ENCODE measurements around the gene QSOX1. TPM values are rescaled to one million over a fixed set of nuclear protein-coding genes. Genes with fewer than 3 reads are reported as not detected.

The QSOX1 gene
- polyA plus RNA-seq, 1 donor from 2014 or later, result 10.4 TPM

DNA sequence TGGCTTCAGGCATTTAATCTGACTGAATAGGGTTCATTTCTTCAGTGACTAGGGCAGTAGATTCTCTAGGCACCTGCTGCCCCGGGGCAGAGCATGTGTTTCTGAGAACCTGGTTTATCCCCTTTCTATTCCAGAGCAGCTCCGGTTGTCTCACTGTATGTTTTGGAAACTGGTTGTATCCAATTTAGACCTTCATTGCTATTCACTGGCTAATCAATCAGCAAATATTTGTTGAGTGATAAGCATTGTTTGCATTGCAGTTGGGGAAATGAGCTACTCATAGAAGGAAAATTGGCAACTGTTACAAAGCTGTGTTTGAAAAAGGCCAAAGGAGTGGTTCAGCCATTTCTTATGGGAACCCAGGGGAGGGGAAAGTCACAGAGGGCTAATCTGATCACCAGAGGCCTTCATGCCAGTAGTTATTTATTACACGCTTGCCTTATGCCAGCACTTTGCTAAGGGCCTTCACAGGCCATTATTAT lies 2.9 kb downstream of the QSOX1 start:
- H3K4me1 Mint-ChIP-seq, result peaks cover 7 to 25% (median 22%) of the 10 kb centered on the region in 3 donors
- H3K4me3 Mint-ChIP-seq, result no peak overlapping the region
- no peak overlapping the region for H3K27ac Mint-ChIP-seq
- no peaks in the 10 kb centered on the region for H3K27me3 Mint-ChIP-seq
- no peaks in the 10 kb centered on the region for H3K9me3 Mint-ChIP-seq
- peaks cover 2% of the 10 kb centered on the region for H3K36me3 Mint-ChIP-seq

DNA sequence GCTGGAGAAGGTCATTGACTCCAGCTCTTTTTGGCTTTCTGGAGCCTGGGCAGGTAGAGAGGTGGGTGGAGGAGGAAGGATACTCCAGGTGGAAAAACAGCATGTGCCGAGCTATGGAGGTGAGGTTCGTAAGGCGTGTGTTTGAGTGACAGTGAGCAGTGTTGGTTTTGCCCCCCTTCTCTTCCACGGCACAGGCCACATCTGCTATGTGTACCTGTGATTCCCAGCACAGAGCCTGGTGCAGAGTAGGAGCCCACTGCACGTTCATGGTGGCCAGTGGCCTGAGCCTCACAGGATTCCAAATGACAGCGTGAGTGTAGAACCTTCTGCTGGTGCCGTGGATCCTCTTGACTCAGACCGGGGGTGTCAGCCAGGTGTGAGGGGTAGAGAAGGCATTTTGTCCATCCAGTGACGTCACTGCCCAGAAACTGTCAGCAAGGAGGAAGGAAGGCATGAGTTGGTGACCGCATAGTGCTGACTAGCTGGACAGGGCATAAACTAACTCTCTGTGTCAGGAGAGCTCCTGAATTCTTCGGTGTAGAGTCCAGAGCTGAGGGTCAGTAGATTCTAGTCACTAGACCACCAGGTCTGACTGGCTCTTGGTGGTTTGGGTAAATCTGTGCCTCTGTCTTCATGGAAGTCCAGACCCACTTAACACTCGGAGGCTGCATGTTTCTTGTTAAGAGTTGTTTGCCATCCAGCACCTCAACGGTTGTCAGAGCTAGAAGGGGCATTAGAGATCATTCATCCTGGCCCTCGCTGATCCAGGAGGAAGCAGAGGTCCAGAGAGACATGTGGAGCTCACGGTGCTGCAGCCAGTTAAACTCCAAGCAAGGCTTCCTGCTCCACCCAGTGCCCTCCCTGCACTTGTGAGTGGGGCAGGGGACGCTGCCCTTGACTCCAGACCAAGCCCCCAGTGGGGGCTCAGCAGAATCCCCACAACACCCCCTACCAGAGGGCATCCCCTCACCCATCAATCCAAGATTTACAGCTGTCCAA lies 3.8 kb downstream of the QSOX1 start:
- H3K27me3 Mint-ChIP-seq, result no peaks in the 10 kb centered on the region
- H3K4me3 Mint-ChIP-seq, result no peak overlapping the region
- H3K27ac Mint-ChIP-seq, result no peak overlapping the region
- no peaks in the 10 kb centered on the region for H3K9me3 Mint-ChIP-seq
- peaks cover 2% of the 10 kb centered on the region for H3K36me3 Mint-ChIP-seq
- H3K4me1 Mint-ChIP-seq, result peaks cover 7 to 25% (median 22%) of the 10 kb centered on the region in 3 donors

DNA sequence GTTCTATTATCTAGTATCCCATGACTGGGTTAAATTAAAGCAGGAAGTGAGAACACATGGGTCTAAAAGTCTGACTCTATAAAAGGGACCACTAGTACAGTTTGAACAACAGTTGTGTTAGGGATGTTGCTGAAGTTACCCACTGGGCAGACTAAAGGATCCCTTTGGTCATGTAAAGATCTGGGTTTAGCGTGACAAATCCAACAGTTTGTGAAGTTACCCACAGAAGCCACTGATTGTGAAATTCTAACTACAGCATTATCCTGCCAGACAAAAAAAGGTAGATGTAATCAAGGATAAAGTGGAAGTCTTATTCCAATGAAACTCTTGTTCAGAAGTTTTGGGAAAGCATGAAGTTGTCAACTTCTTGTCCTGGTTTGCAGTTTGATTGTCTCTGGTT lies 5.7 kb downstream of the QSOX1 start:
- Mint-ChIP-seq H3K4me3 (no peak overlapping the region), H3K36me3 (peaks cover 7% of the 10 kb centered on the region), H3K27me3 (no peaks in the 10 kb centered on the region), H3K4me1 (peaks cover 7 to 15% (median 14%) of the 10 kb centered on the region in 3 donors), H3K27ac (peak overlapping the region in 1 of 3 donors; percentile 20), H3K9me3 (no peaks in the 10 kb centered on the region)

DNA sequence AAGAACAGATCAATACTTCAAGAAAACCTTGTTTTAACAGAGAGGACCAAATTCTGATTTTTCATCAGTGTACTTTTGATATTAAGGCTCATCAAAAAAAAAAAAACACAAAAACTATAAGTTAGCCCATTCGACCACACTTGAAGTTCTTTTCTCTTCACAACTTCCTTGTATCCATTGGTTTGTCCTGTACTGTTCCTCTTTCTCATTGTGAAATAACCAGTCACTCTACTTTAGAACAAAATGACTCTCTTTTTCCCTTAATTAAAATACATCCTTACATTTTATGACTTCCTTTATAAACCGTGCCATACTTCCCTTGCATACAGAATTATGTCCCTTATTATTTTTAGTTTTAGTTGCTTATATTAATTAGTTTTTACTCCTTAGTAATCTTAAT lies 8.4 kb downstream of the QSOX1 start:
- Mint-ChIP-seq H3K36me3 (peaks cover 7% of the 10 kb centered on the region), H3K27me3 (no peaks in the 10 kb centered on the region), H3K27ac (no peak overlapping the region), H3K9me3 (no peaks in the 10 kb centered on the region), H3K4me1 (peaks cover under 1 to 3% (median 2%) of the 10 kb centered on the region in 3 donors), H3K4me3 (no peak overlapping the region)

DNA sequence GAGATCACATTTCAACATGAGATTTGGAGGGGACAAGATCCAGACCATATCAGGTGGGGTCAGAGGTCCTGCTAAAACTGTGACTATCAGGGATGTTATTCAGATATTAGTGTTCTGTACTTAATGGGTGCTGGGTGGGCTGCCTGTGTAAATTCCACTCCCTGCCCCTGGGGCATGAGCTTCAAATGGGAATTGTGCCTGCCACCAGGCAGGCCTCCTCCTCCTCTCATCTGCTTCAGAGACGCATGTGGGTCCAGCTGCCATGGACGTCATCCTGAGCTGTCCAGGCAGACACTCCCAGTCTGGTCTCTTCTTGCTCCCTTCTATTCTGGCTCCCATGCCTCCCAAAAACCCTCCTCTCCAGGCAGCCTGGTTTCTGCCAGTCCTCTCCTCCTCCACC lies 10.4 kb downstream of the QSOX1 start:
- no peaks in the 10 kb centered on the region for H3K4me1 Mint-ChIP-seq
- no peak overlapping the region for H3K27ac Mint-ChIP-seq
- no peak overlapping the region for H3K4me3 Mint-ChIP-seq
- H3K27me3 Mint-ChIP-seq, result no peaks in the 10 kb centered on the region
- H3K9me3 Mint-ChIP-seq, result no peaks in the 10 kb centered on the region
- H3K36me3 Mint-ChIP-seq, result peaks cover 8% of the 10 kb centered on the region

DNA sequence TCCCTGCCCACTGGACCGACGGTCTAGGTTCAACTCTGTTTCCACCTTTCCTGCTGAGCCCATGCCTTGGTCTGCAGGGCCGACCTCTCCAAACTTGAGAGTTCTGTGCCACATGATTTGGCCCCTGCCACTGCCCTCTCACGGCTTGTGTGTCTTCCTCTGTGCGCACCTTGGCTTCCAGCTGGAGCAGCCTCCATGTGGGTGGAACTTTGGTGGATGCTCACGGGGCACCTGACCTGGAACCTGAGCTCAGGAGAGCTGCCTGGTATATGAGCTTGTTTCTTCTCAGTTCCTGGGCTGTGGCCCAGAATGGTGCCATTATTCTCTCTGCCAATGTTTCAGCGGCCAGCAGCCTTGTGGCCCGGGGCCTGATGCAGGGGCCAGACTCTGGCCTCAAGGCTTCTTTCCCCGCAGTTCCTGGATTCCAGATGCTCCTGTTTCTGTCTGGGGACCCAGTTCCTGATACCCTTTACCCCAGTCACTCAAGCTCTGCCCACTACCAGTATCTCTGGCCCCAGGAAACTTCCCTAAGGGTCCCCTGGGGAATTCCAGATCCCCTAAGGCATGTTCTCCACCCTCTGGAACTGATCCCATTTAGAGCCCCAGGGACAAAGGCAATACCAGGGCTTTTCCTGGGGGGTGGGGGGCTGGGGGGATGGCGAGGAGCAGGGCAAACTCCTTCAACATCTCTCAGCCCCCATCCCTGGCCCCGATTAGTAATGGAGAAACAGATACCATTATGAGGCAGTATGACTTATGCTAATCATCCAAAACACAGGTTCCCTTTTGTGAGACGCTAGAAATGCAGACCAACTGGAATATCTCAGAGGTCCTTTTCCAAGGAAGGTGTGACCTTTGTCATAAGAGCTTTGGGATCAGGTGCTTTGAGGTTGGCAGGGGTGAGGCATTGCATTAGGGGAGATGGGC lies 11.1 kb downstream of the QSOX1 start:
- Mint-ChIP-seq H3K27me3 (no peaks in the 10 kb centered on the region), H3K36me3 (peaks cover 9% of the 10 kb centered on the region), H3K9me3 (peaks cover 0 to 1% (median 0%) of the 10 kb centered on the region in 3 donors), H3K27ac (peak overlapping the region in 1 of 3 donors; percentile 35), H3K4me1 (no peaks in the 10 kb centered on the region), H3K4me3 (no peak overlapping the region)

DNA sequence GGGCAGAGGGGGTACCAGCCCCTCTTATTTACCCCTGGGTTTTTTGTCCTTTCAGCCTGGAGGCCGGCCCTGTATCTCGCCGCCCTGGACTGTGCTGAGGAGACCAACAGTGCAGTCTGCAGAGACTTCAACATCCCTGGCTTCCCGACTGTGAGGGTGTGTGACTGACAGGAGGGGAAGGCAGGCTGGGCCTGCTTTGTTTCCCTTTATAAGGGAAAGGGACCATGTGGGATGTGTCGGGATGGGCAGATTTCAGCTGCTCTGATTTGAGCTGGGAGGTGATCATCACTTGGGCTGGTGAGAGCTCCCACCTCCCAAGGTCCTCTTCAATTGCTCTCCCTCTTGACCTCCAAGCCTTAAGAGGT lies 11.7 kb downstream of the QSOX1 start:
- H3K4me1 Mint-ChIP-seq, result no peaks in the 10 kb centered on the region
- H3K9me3 Mint-ChIP-seq, result peaks cover 0 to 2% (median 0%) of the 10 kb centered on the region in 3 donors

DNA sequence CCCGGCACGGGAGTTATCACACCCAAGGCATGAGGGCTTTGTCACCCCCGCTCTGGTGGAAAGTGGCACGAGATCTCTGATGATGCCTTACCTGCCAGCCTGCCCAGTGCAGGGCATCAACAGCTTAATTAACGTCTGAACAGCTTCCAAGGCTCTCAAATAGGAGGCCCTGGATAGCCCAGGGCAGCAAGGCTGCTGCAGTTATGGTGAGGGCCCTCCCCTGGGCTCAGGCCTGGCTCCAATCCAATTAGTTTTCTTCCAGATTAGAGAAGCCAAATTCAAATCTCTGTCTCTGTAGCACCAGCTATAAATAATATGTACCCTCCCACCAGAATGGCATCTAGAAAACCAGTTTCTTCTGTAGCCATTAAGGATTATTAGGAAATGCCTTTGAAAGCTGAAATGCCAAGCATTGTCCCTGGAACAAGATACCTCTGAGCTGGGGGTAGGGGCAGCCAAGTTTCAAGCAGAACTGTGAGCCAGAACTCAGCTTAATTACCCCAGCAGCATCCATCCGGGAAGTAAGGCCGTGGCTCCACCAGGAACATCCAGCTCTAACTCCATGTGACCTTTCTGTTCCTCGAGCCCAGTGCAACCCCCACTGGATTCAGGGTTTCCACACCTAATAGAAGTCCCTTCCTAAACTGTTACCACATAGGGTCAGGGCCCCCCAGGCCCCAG lies 12.5 kb downstream of the QSOX1 start:
- Mint-ChIP-seq H3K4me3 (no peak overlapping the region), H3K27me3 (no peaks in the 10 kb centered on the region), H3K9me3 (peaks cover 0 to 2% (median 0%) of the 10 kb centered on the region in 3 donors), H3K36me3 (peaks cover 12% of the 10 kb centered on the region), H3K4me1 (no peaks in the 10 kb centered on the region), H3K27ac (no peak overlapping the region)

More for the DNA sequence above, 11.7 kb downstream of the QSOX1 start:
- Mint-ChIP-seq H3K27me3 (no peaks in the 10 kb centered on the region), H3K4me3 (no peak overlapping the region), H3K27ac (no peak overlapping the region), H3K36me3 (peaks cover 12% of the 10 kb centered on the region)

DNA sequence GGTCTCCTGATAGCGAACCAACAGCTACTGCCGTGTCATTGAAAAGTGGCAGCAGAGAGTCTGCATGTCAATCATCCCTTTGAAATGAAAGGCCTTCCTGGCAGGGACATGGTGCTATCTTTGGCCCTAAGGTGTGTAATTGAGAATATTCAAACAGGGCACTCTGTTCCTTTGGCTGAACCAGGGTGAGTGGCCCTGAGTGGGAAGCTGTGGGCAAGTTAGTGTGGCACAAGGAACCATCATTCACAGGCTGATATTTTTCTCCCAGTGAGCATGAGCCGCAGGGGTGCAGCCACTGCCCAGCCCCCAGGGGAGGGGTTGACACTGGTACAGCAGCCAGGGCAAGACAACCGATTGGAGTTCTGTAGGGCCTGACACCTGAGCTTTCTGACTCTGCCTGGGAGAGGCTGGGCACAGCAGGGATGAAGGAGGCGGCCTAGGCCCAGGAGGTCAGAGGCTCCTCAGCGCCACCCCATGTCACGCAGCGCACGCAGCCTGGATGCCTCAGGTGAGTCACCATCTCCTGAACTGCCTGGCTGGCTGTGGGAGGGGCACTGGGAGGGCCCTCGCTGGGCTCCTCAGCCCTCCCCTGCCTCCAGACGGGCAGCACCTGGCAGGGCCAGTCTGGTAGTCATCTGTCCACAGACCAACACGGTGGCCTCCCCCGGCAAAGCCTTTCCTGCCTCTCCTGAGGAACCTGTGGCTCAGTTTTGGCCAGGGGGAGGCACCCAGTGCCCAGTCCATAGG lies 13.2 kb downstream of the QSOX1 start:
- Mint-ChIP-seq H3K27ac (no peak overlapping the region), H3K4me1 (no peaks in the 10 kb centered on the region), H3K27me3 (no peaks in the 10 kb centered on the region), H3K9me3 (peaks cover 0 to 2% (median 0%) of the 10 kb centered on the region in 3 donors), H3K36me3 (peaks cover 12% of the 10 kb centered on the region), H3K4me3 (no peak overlapping the region)

DNA sequence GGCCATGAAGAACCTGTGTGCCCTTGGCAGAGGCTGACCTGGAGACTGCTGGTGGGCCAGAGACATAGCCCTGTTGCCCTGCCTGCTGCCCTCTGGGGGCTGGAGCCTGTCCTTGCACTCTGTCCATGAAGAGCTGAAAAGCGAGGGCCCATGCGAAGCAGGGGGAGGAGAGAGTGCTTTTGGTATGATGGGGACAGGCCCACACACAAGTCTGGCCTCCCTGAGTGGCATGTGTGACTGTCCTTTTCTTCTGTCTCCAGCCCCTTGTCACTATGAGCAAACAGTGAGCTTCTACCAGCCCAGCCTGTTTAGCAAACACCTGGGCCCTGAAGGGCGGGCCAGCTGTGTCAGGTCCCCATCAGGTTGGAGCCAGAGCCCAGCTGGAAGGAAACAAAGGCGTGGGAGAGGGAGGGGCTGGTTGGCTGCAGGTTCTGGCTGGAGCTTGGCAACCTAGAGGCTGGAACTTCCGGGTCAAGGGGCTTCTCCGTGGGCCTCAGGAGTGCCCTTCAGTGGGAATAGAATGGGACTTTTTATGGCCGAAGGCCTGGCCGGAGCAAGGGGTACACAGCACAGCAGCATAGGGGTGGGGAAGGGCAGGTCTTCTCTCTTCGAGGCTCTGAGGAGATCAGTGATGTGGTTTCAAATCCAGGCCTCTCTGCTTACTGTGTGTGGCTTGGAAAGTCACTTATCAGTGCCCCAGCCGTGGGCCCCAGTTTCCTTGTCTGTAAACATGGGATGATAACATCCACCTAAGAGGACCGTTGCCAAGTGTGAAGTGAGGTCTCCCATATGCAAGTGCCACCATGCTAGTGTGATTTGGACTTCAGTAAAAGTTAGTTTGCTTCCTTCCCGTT lies 14.3 kb downstream of the QSOX1 start:
- Mint-ChIP-seq H3K4me1 (no peaks in the 10 kb centered on the region), H3K4me3 (no peak overlapping the region), H3K27me3 (no peaks in the 10 kb centered on the region), H3K27ac (peak overlapping the region in 1 of 3 donors; percentile 85), H3K9me3 (peaks cover 0 to 2% (median 0%) of the 10 kb centered on the region in 3 donors), H3K36me3 (peaks cover 12% of the 10 kb centered on the region)

DNA sequence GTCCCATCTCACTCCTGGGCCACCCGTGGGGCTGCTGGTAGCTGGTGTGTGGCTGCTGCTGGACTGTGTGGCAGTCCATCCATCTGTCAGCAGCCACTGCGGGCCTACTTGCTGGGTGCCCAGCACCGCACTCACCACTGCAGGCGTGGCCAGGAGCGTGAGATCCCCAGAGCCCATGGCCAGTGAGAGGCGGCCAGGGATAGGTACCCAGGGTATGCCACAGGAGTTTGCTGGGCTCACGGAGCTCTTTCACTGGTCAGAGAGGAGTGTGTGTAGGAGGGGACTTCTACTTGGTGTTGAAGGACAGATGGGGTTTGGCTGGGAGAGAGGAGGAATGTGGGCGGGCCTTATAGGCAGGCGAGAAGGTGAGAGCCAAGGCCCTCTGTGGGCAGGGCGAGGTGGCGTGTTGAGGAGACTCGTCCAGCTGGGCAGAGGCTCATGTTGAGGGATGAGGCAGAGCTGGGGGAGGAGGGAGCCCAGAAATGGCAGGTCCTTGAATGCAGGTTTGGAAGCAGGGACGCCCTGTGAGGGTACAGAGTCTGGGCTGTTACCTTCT lies 15.0 kb downstream of the QSOX1 start:
- peak overlapping the region in 2 of 3 donors; percentile 18 to 85 for H3K27ac Mint-ChIP-seq
- H3K27me3 Mint-ChIP-seq, result no peaks in the 10 kb centered on the region
- H3K9me3 Mint-ChIP-seq, result peaks cover 0 to 2% (median 0%) of the 10 kb centered on the region in 3 donors
- H3K4me1 Mint-ChIP-seq, result no peaks in the 10 kb centered on the region
- peaks cover 8% of the 10 kb centered on the region for H3K36me3 Mint-ChIP-seq
- H3K4me3 Mint-ChIP-seq, result no peak overlapping the region

DNA sequence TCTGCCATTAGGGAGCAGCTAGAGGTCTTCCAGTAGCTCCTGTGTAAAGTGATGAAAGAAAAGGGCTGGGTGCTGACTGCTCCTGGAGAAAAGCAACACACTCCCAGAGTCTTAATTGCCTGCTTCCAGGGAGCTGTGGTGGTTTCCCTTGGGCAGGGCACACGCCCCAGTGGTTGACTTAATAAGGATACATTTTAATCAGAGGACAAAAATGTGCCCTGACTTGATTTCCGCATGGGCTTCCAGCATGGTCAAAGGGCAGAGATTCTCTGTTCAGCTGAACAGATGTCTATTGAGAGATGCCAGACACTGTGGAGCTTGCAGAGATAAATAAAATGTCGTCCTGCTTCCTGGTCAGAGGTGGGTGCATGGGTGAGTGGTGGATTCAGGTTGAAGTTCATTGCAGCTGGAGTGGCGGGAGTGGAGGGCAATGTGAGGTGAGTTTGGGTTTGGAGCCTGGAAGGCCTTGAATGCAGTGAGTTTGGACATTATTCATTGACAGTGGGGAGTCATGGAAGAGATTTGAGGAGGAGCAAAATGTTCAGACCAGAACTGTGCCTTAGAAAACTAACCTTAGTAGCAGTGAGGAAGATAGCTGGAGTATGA lies 16.0 kb downstream of the QSOX1 start:
- peaks cover 0 to 2% (median 0%) of the 10 kb centered on the region in 3 donors for H3K9me3 Mint-ChIP-seq
- no peaks in the 10 kb centered on the region for H3K4me1 Mint-ChIP-seq
- H3K36me3 Mint-ChIP-seq, result peaks cover 6% of the 10 kb centered on the region
- H3K27ac Mint-ChIP-seq, result no peak overlapping the region
- H3K4me3 Mint-ChIP-seq, result no peak overlapping the region
- H3K27me3 Mint-ChIP-seq, result no peaks in the 10 kb centered on the region

DNA sequence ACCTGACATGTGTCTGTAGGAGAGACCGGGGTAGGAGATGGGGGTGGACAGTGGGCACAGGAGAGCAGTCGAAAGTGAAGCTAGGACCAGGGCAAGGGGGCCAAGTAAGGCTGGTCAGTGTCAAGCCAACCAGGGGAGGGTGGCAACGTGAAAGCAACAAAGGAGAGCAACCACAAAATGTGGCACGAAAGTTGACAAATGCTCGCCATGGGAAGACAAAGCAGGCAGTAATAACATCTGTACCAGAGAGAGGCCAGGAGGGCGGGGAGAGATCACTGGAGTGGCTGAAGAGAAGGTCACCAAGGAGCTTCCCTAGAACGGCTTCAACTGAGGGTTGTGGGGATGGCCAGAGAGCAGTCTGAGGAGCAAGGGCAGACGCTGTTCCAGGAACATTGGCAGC lies 17.0 kb downstream of the QSOX1 start:
- peaks cover 0 to 2% (median 0%) of the 10 kb centered on the region in 3 donors for H3K9me3 Mint-ChIP-seq
- no peaks in the 10 kb centered on the region for H3K27me3 Mint-ChIP-seq
- no peak overlapping the region for H3K4me3 Mint-ChIP-seq
- peaks cover 6% of the 10 kb centered on the region for H3K36me3 Mint-ChIP-seq
- no peak overlapping the region for H3K27ac Mint-ChIP-seq
- H3K4me1 Mint-ChIP-seq, result no peaks in the 10 kb centered on the region
